HepG2 (cell line): Measurements from ENCODE around the gene TGFBRAP1. TPM values are rescaled to one million over a fixed set of nuclear protein-coding genes. Genes with fewer than 3 reads are reported as not detected.

ENCODE experiments used
- BORCS8-MEF2B ChIP-seq: sonication (generic); formaldehyde crosslinking; IDR thresholded peaks from 2 replicates; pipeline ENCODE4 v1.8.0; 2022; ENCODE audit warnings: mild to moderate bottlenecking, missing genetic modification reagents
- CBX1 ChIP-seq: IDR thresholded peaks from one replicate; pipeline ENCODE4 v1.6.1; 2016; ENCODE audit warnings: antibody characterized with exemption, low read depth
- CREB3 ChIP-seq: sonication (generic); formaldehyde crosslinking; IDR thresholded peaks from 2 replicates; pipeline ENCODE4 v1.5.0; 2020; ENCODE audit warnings: missing genetic modification reagents
- DDIT3 ChIP-seq: sonication (generic); formaldehyde crosslinking; IDR thresholded peaks from 2 replicates; pipeline ENCODE4 v1.4.0; 2020; ENCODE audit warnings: mild to moderate bottlenecking, missing genetic modification reagents
- EEA1 ChIP-seq: sonication (generic); formaldehyde crosslinking; IDR thresholded peaks from 2 replicates; pipeline ENCODE4 v1.5.1; 2020; ENCODE audit warnings: mild to moderate bottlenecking, missing genetic modification reagents, borderline replicate concordance
- HNF1B ChIP-seq: sonication (generic); formaldehyde crosslinking; IDR thresholded peaks from 2 replicates; pipeline ENCODE4 v1.5.1; 2020; ENCODE audit warnings: mild to moderate bottlenecking, moderate library complexity, missing genetic modification reagents
- HOXA9 ChIP-seq: sonication (generic); formaldehyde crosslinking; IDR thresholded peaks from 2 replicates; pipeline ENCODE4 v1.8.1; 2022; ENCODE audit warnings: missing genetic modification reagents, mild to moderate bottlenecking, moderate library complexity, borderline replicate concordance
- MATR3 ChIP-seq: sonication (generic); formaldehyde crosslinking; IDR thresholded peaks from 2 replicates; pipeline ENCODE4 v1.4.0; 2020; ENCODE audit warnings: missing genetic modification reagents
- MTF1 ChIP-seq: sonication (generic); formaldehyde crosslinking; IDR thresholded peaks from 2 replicates; pipeline ENCODE4 v1.5.0; 2020; ENCODE audit warnings: missing genetic modification reagents
- PAXIP1 ChIP-seq: sonication (generic); formaldehyde crosslinking; conservative IDR thresholded peaks from 2 replicates; pipeline ENCODE4 v1.4.0; 2020; ENCODE audit warnings: mild to moderate bottlenecking, missing genetic modification reagents, moderate library complexity
- RBFOX2 ChIP-seq: fragments of 200-400 bp; formaldehyde crosslinking; IDR thresholded peaks from 2 replicates; pipeline ENCODE4 v1.6.1; 2017; ENCODE audit warnings: low read depth, mild to moderate bottlenecking, low read length
- SAP130 ChIP-seq: IDR thresholded peaks from 2 replicates; pipeline ENCODE4 v1.6.1; 2016; ENCODE audit warnings: low read depth
- ZBTB3 ChIP-seq: sonication (generic); formaldehyde crosslinking; IDR thresholded peaks from 2 replicates; pipeline ENCODE4 v1.4.0; 2020; ENCODE audit warnings: low read depth, mild to moderate bottlenecking, moderate library complexity, missing genetic modification reagents, borderline replicate concordance
- ZFP36L2 ChIP-seq: sonication (generic); formaldehyde crosslinking; IDR thresholded peaks from 2 replicates; pipeline ENCODE4 v1.4.0; 2020; ENCODE audit warnings: missing genetic modification reagents
- ZNF224 ChIP-seq: sonication (generic); formaldehyde crosslinking; IDR thresholded peaks from 2 replicates; pipeline ENCODE4 v1.5.0; 2020; ENCODE audit warnings: mild to moderate bottlenecking, missing genetic modification reagents
- ZNF234 ChIP-seq: sonication (generic); formaldehyde crosslinking; conservative IDR thresholded peaks from 2 replicates; pipeline ENCODE4 v1.5.1; 2020; ENCODE audit warnings: mild to moderate bottlenecking, missing genetic modification reagents
- ZNF335 ChIP-seq: sonication (generic); formaldehyde crosslinking; IDR thresholded peaks from 2 replicates; pipeline ENCODE4 v1.4.0; 2020; ENCODE audit warnings: missing genetic modification reagents
- ZNF609 ChIP-seq: sonication (generic); formaldehyde crosslinking; IDR thresholded peaks from 2 replicates; pipeline ENCODE4 v1.4.0; 2020; ENCODE audit warnings: mild to moderate bottlenecking, missing genetic modification reagents, borderline replicate concordance
- polyA plus RNA-seq, 8 experiments: library from polyadenylated mRNA; depleted of rRNA in 3 of 8; stranded (reverse) in 7 of 8; unstranded in 1 of 8; fragments of >200 nt; fragmentation: Illumina TruSeq in 4 of 8; extraction: Trizol in 4 of 8; gene quantifications; 2 replicates each; pipeline versions ENCODE4 v1.2.1 to v1.2.3, GENCODE V29; 2011 to 2016; ENCODE audit warnings: low read depth in 4 of 8, missing spikeins in 1 of 8, mixed read lengths in 1 of 8; ENCODE audit not compliant: insufficient read depth in 1 of 8
- total RNA-seq, 5 experiments: library from RNA; depleted of rRNA; stranded (reverse); fragments of >200 nt; fragmentation: Illumina TruSeq; extraction: Trizol; gene quantifications; 2 replicates each; pipeline ENCODE4 v1.2.3, GENCODE V29; 2016; ENCODE audit warnings: low read depth in 1 of 5

The TGFBRAP1 gene
- total and polyA plus RNA-seq, 2 of the 13 experiments (the other 11 are each of a cell fraction or from before 2014, with no cell fraction given) = 12.7 to 22.9 TPM

GRCh38 chr2:105337122-105338019, 7.8 kb upstream of the TGFBRAP1 start, which contains the start of gene C2orf49 (continued):
- TF ChIP-seq CBX1 (no peak), ZBTB3 (CRISPR knock-in tag) (no peak), ZNF609 (CRISPR knock-in tag) (peak; percentile 34; the same call in 1 of the 2 replicates), HOXA9 (CRISPR knock-in tag) (no peak; the same call in 1 of the 2 replicates), EEA1 (CRISPR knock-in tag) (no peak), MATR3 (CRISPR knock-in tag) (no peak), RBFOX2 (peak; percentile 87), ZNF335 (no peak), SAP130 (CRISPR knock-in tag) (peak; percentile 90), PAXIP1 (CRISPR knock-in tag) (peak; percentile 54), MTF1 (CRISPR knock-in tag) (no peak), ZFP36L2 (no peak), ZNF234 (CRISPR knock-in tag) (no peak), HNF1B (peak; percentile 91), ZNF224 (no peak), DDIT3 (no peak), CREB3 (CRISPR knock-in tag) (0 out of 2 replicates have a peak, but pooled peaks have one; percentile 49), BORCS8-MEF2B (peak; percentile 73)
